Endothelial cell of umbilical vein (primary cell): Measurements from ENCODE around the gene PBX3. TPM values are rescaled to one million over a fixed set of nuclear protein-coding genes. Genes with fewer than 3 reads are reported as not detected.

Source experiments
- BruUV-seq: library from RNA; stranded (reverse); fragments of 400-500 nt; replicated peaks from 2 replicates; lab custom pipeline; 2021; lab: Mats Ljungman, UMichigan
- CTCF ChIA-PET: fragments of 300-600, 350-600 bp; sonication (Branson Sonifier 250); formaldehyde crosslinking; loops from one replicate; lab custom pipeline; 2021; ENCODE audit warnings: antibody characterized with exemption, inconsistent platforms; lab: Charles Lee
- POLR2A ChIA-PET: fragments of 300-600, 350-600 bp; sonication (Branson Sonifier 250); formaldehyde crosslinking; loops from one replicate; lab custom pipeline; 2021; ENCODE audit warnings: antibody characterized with exemption, inconsistent platforms; lab: Charles Lee
- DNase-seq: peaks from one replicate; pipeline ENCODE4 v3.0.0-alpha.2; 2011; ENCODE audit warnings: low read depth, low spot score
- FAIRE-seq: peaks from 2 replicates; lab custom pipeline; 2011; peaks lifted over from hg19 to GRCh38; lab: Jason Lieb, UNC
- H2AFZ ChIP-seq: 2 replicates; pipeline ENCODE4 v1.6.0; 2012; ENCODE audit warnings: low read depth, low read length, control low read depth, inconsistent platforms
- H3K27ac ChIP-seq: 2 replicates; pipeline ENCODE4 v1.5.1; 2011; ENCODE audit warnings: low read depth, mild to moderate bottlenecking, control low read depth, low read length, moderate library complexity; ENCODE audit not compliant: insufficient read depth
- H3K27me3 ChIP-seq, 2 experiments: 2 replicates each; pipeline versions ENCODE4 v1.6.0 to v1.6.1; 2011; ENCODE audit warnings: low read length in 2 of 2, mixed read lengths in 1 of 2; ENCODE audit not compliant: control insufficient read depth in 2 of 2, insufficient read depth in 2 of 2
- H3K36me3 ChIP-seq, 2 experiments: 2 replicates in 1 of 2; 3 replicates in 1 of 2; pipeline ENCODE4 v1.5.1; 2011; ENCODE audit warnings: low read length in 2 of 2, mild to moderate bottlenecking in 1 of 2, moderate library complexity in 1 of 2; ENCODE audit not compliant: control insufficient read depth in 2 of 2, insufficient read depth in 2 of 2; ENCODE audit errors: extremely low read depth in 1 of 2
- H3K4me1 ChIP-seq: 3 replicates; pipeline ENCODE4 v1.5.1; 2011; ENCODE audit warnings: mild to moderate bottlenecking, low read length; ENCODE audit not compliant: control insufficient read depth, insufficient read depth; ENCODE audit errors: extremely low read depth
- H3K4me2 ChIP-seq: 2 replicates; pipeline ENCODE4 v1.6.1; 2011; ENCODE audit warnings: low read length, control low read depth, mixed read lengths; ENCODE audit not compliant: insufficient read depth
- H3K4me3 ChIP-seq, 3 experiments: fragments of 200-600 bp in 1 of 3; sonication (generic), shearing (Covaris generic) in 1 of 3; replicated peaks in 1 of 3; 2 replicates each; pipeline ENCODE4 v1.5.1; 2011 to 2016; ENCODE audit warnings: control low read depth in 3 of 3, low read length in 3 of 3, mild to moderate bottlenecking in 2 of 3, inconsistent platforms in 1 of 3, low read depth in 1 of 3, moderate library complexity in 1 of 3; ENCODE audit not compliant: insufficient read depth in 1 of 3
- H3K79me2 ChIP-seq: 2 replicates; pipeline ENCODE4 v1.6.0; 2012; ENCODE audit warnings: low read length, inconsistent platforms; ENCODE audit not compliant: control insufficient read depth, insufficient read depth
- H3K9ac ChIP-seq: replicated peaks from 2 replicates; pipeline ENCODE3; 2011; ENCODE audit warnings: low read length, control low read depth; ENCODE audit not compliant: insufficient read depth; ENCODE audit errors: extremely low read depth
- H3K9me1 ChIP-seq: replicated peaks from 3 replicates; pipeline ENCODE4 v1.6.0; 2011; ENCODE audit warnings: mild to moderate bottlenecking, low read length; ENCODE audit not compliant: control insufficient read depth, insufficient read depth; ENCODE audit errors: extremely low read depth
- H3K9me3 ChIP-seq: replicated peaks from 2 replicates; pipeline ENCODE4 v1.5.1; 2012; ENCODE audit warnings: low read length, inconsistent platforms; ENCODE audit not compliant: control insufficient read depth, insufficient read depth
- H4K20me1 ChIP-seq: replicated peaks from 2 replicates; pipeline ENCODE3; 2011; ENCODE audit warnings: mild to moderate bottlenecking, low read length; ENCODE audit not compliant: control insufficient read depth, insufficient read depth; ENCODE audit errors: extremely low read depth
- CTCF ChIP-seq, 2 donors: IDR thresholded peaks; 1 replicate in 1 of 2; 2 replicates in 1 of 2; pipeline ENCODE4 v1.5.1; 2011; ENCODE audit warnings: low read length in 2 of 2, mild to moderate bottlenecking in 2 of 2, moderate library complexity in 2 of 2, control low read depth in 1 of 2, inconsistent platforms in 1 of 2, low read depth in 1 of 2; ENCODE audit not compliant: insufficient read depth in 1 of 2; ENCODE audit errors: extremely low read depth in 1 of 2
- EZH2 ChIP-seq: IDR thresholded peaks from 2 replicates; pipeline ENCODE4 v1.6.1; 2012; ENCODE audit warnings: borderline replicate concordance, low read depth, mild to moderate bottlenecking, moderate library complexity, low read length, inconsistent platforms; ENCODE audit not compliant: severe bottlenecking
- FOS ChIP-seq: IDR thresholded peaks from 2 replicates; pipeline ENCODE4 v1.6.1; 2011; ENCODE audit warnings: mild to moderate bottlenecking, low read length, moderate library complexity, borderline replicate concordance; ENCODE audit not compliant: insufficient read depth
- GATA2 ChIP-seq: IDR thresholded peaks from 2 replicates; pipeline ENCODE4 v1.7.0; 2011; ENCODE audit warnings: low read depth, mild to moderate bottlenecking, moderate library complexity, mixed read lengths, low read length; ENCODE audit not compliant: insufficient read length, insufficient read depth
- JUN ChIP-seq: IDR thresholded peaks from 2 replicates; pipeline ENCODE4 v1.6.1; 2011; ENCODE audit warnings: borderline replicate concordance, low read depth; ENCODE audit not compliant: insufficient read length, insufficient read depth
- MAX ChIP-seq: IDR thresholded peaks from 2 replicates; pipeline ENCODE4 v1.6.1; 2011; ENCODE audit not compliant: insufficient read depth, insufficient read length
- MYC ChIP-seq: IDR thresholded peaks from one replicate; pipeline ENCODE4 v1.6.1; 2011; ENCODE audit warnings: mild to moderate bottlenecking, low read depth, low read length
- POLR2A ChIP-seq: IDR thresholded peaks from 2 replicates; pipeline ENCODE4 v1.6.1; 2012; ENCODE audit warnings: low read depth, mild to moderate bottlenecking, control low read depth, low read length
- POLR2AphosphoS5 ChIP-seq: IDR thresholded peaks from 2 replicates; pipeline ENCODE4 v1.6.1; 2012; ENCODE audit warnings: low read depth, mild to moderate bottlenecking, control low read depth, low read length, moderate library complexity; ENCODE audit not compliant: insufficient read depth
- dilution Hi-C: fragments of 300-500 bp; cut with MboI; formaldehyde crosslinking; loops from one replicate; pipeline ENCODE4 v1.15.0; 2019; ENCODE audit warnings: low sequenced_read_pairs; ENCODE audit not compliant: extremely low pct_ligation_motif_present
- intact Hi-C: fragments of 100-400 bp; cut with micrococcal nuclease; formaldehyde crosslinking; loops from one replicate; pipeline ENCODE4 v1.10.0; 2022
- polyA plus RNA-seq, 4 experiments: library from polyadenylated mRNA; depleted of rRNA in 3 of 4; stranded (reverse) in 3 of 4; unstranded in 1 of 4; fragments of >200 nt; gene quantifications; 2 replicates each; pipeline versions ENCODE4 v1.2.1 to v1.2.3, GENCODE V29; 2011 to 2012; ENCODE audit warnings: missing spikeins in 1 of 4
- total RNA-seq: library from RNA; stranded (reverse); gene quantifications from 2 replicates; pipeline ENCODE4 v1.2.3, GENCODE V29; 2021

PBX3 gene
- total and polyA plus RNA-seq, 2 donors (not counting 3 experiments of a cell fraction or from before 2014, with no cell fraction given), result 18.8 to 42.0 TPM

- H3K4me2 ChIP-seq, result no peak overlapping the region
- no peak overlapping the region for H3K9ac ChIP-seq
- no peak overlapping the region for H3K27ac ChIP-seq
- H3K4me1 ChIP-seq, result no peaks in the 10 kb centered on the region
- no peaks in the 10 kb centered on the region for H3K36me3 ChIP-seq
- no peak for FAIRE-seq
- dilution Hi-C loops (no loop called here), intact Hi-C loops (no loop called here)
- no peak for DNase-seq
- H4K20me1 ChIP-seq, result no peaks in the 10 kb centered on the region
- CTCF ChIA-PET, result interaction anchor here (0.7 to 1.2 kb wide), 2 partner anchors 8 to 150 kb away, joined by 3 to 4 read pairs; no protein-coding TSS in a partner anchor
- H3K4me3 ChIP-seq, result no peak overlapping the region
- H3K9me1 ChIP-seq, result no peaks in the 10 kb centered on the region
- no peaks in the 10 kb centered on the region for H3K9me3 ChIP-seq
- POLR2A ChIA-PET, result interaction anchor here (0.7 kb wide), 1 partner anchor 87 kb away, joined by 3 read pairs; no protein-coding TSS in a partner anchor
- no peak overlapping the region for H2AFZ ChIP-seq
- no TSS peak for BruUV-seq
- no peak for TF ChIP-seq MAX
- no peak for TF ChIP-seq GATA2
- no peak for TF ChIP-seq MYC
- no peak for TF ChIP-seq JUN
- no peak for TF ChIP-seq CTCF (IDR thresholded peaks at IDR 0.05; ENCODE audit: extremely low read depth in 1 of 2, insufficient read depth in 1 of 2, low read depth in 1 of 2, low read length in 2 of 2)
- TF ChIP-seq POLR2A, result no peak
- no peak for TF ChIP-seq FOS
- no peak for TF ChIP-seq EZH2
- no peak for TF ChIP-seq POLR2AphosphoS5
- no peaks in the 10 kb centered on the region for H3K27me3 ChIP-seq
- no peaks in the 10 kb centered on the region for H3K79me2 ChIP-seq
These were observed 172.4 kb downstream of the PBX3 start for GRCh38 chr9:125919565-125919964.
